H9 (cell line): Measurements from ENCODE around the gene HS3ST6. TPM values are rescaled to one million over a fixed set of nuclear protein-coding genes. Genes with fewer than 3 reads are reported as not detected.
A peak's percentile ranks its signal among the peaks of the same experiment; 100 is the strongest.

Experiments
- DNase-seq: peaks from one replicate; pipeline ENCODE4 v3.0.0-alpha.2; 2017
- H2AFZ ChIP-seq: one replicate; pipeline ENCODE4 v1.6.1; 2013; ENCODE audit warnings: mild to moderate bottlenecking, low read length, control low read depth, moderate library complexity
- H2AK5ac ChIP-seq: 2 replicates; pipeline ENCODE4 v1.6.1; 2013; ENCODE audit warnings: low read length, control low read depth, mixed read lengths; ENCODE audit not compliant: insufficient read length
- H2BK120ac ChIP-seq: one replicate; pipeline ENCODE4 v1.6.1; 2013; ENCODE audit warnings: low read depth, mild to moderate bottlenecking, low read length, control low read depth, inconsistent platforms; ENCODE audit not compliant: poor library complexity, severe bottlenecking
- H2BK12ac ChIP-seq: 2 replicates; pipeline ENCODE4 v1.6.1; 2013; ENCODE audit warnings: low read length, control low read depth, mixed read lengths, low read depth; ENCODE audit not compliant: insufficient read length
- H2BK15ac ChIP-seq: 2 replicates; pipeline ENCODE4 v1.6.1; 2013; ENCODE audit warnings: low read depth, low read length, control low read depth
- H2BK20ac ChIP-seq: one replicate; pipeline ENCODE4 v1.6.1; 2013; ENCODE audit warnings: low read depth, mild to moderate bottlenecking, low read length, control low read depth, inconsistent platforms; ENCODE audit not compliant: poor library complexity, severe bottlenecking
- H2BK5ac ChIP-seq: 2 replicates; pipeline ENCODE4 v1.6.1; 2013; ENCODE audit warnings: low read length, control low read depth, mixed read lengths; ENCODE audit not compliant: insufficient read length
- H3K14ac ChIP-seq: 2 replicates; pipeline ENCODE4 v1.6.1; 2013; ENCODE audit warnings: low read length, control low read depth; ENCODE audit not compliant: insufficient read depth
- H3K18ac ChIP-seq: 2 replicates; pipeline ENCODE4 v1.6.1; 2013; ENCODE audit warnings: low read depth, mild to moderate bottlenecking, mixed read lengths, low read length, control low read depth; ENCODE audit not compliant: insufficient read length
- H3K23ac ChIP-seq: 2 replicates; pipeline ENCODE4 v1.6.1; 2013; ENCODE audit warnings: low read length, control low read depth, mixed read lengths, low read depth; ENCODE audit not compliant: insufficient read length
- H3K23me2 ChIP-seq: 2 replicates; pipeline ENCODE4 v1.6.1; 2013; ENCODE audit warnings: low read depth, mild to moderate bottlenecking, mixed read lengths, low read length, control low read depth; ENCODE audit not compliant: insufficient read length, poor library complexity, severe bottlenecking
- H3K27ac ChIP-seq: 2 replicates; pipeline ENCODE4 v1.5.1; 2013; ENCODE audit warnings: low read length, control low read depth, mixed read lengths, low read depth; ENCODE audit not compliant: insufficient read length
- H3K27me3 ChIP-seq: 2 replicates; pipeline ENCODE4 v1.6.1; 2013; ENCODE audit warnings: low read length, control low read depth, inconsistent platforms; ENCODE audit not compliant: insufficient read depth
- H3K4ac ChIP-seq: 2 replicates; pipeline ENCODE4 v1.6.1; 2013; ENCODE audit warnings: low read depth, mild to moderate bottlenecking, control low read depth, inconsistent platforms, low read length, moderate library complexity
- H3K4me1 ChIP-seq: 2 replicates; pipeline ENCODE4 v1.6.1; 2013; ENCODE audit warnings: low read length, control low read depth, inconsistent platforms; ENCODE audit not compliant: insufficient read depth
- H3K4me2 ChIP-seq: 2 replicates; pipeline ENCODE4 v1.6.1; 2013; ENCODE audit warnings: low read length, control low read depth, mixed read lengths; ENCODE audit not compliant: insufficient read length, insufficient read depth
- H3K56ac ChIP-seq: 2 replicates; pipeline ENCODE4 v1.6.1; 2013; ENCODE audit warnings: low read depth, mild to moderate bottlenecking, mixed read lengths, low read length, control low read depth; ENCODE audit not compliant: insufficient read length
- H3K79me1 ChIP-seq: 2 replicates; pipeline ENCODE4 v1.6.1; 2013; ENCODE audit warnings: low read depth, mild to moderate bottlenecking, moderate library complexity, low read length, control low read depth, inconsistent platforms; ENCODE audit not compliant: insufficient read depth, poor library complexity, severe bottlenecking
- H3K79me2 ChIP-seq: 2 replicates; pipeline ENCODE4 v1.6.1; 2013; ENCODE audit warnings: low read length, control low read depth, inconsistent platforms; ENCODE audit not compliant: insufficient read depth
- H3K9ac ChIP-seq: 2 replicates; pipeline ENCODE4 v1.6.1; 2013; ENCODE audit warnings: low read length, control low read depth, mixed read lengths; ENCODE audit not compliant: insufficient read length; ENCODE audit errors: extremely low read depth
- H3K9me3 ChIP-seq: one replicate; pipeline ENCODE4 v1.6.1; 2013; ENCODE audit warnings: low read depth, low read length, inconsistent platforms; ENCODE audit not compliant: control insufficient read depth
- H3T11ph ChIP-seq: one replicate; pipeline ENCODE4 v1.6.1; 2013; ENCODE audit warnings: mild to moderate bottlenecking, low read length, control low read depth, inconsistent platforms
- H4K20me1 ChIP-seq: one replicate; pipeline ENCODE4 v1.6.1; 2013; ENCODE audit not compliant: control insufficient read depth, insufficient read length, insufficient read depth
- H4K5ac ChIP-seq: 2 replicates; pipeline ENCODE4 v1.6.1; 2013; ENCODE audit warnings: low read depth, mild to moderate bottlenecking, mixed read lengths, low read length, control low read depth; ENCODE audit not compliant: insufficient read length
- H4K8ac ChIP-seq: replicated peaks from 2 replicates; pipeline ENCODE4 v1.6.1; 2013; ENCODE audit warnings: low read length, control low read depth, mixed read lengths, low read depth; ENCODE audit not compliant: insufficient read length
- H4K91ac ChIP-seq: 2 replicates; pipeline ENCODE4 v1.6.1; 2013; ENCODE audit warnings: low read depth, mild to moderate bottlenecking, moderate library complexity, mixed read lengths, low read length, control low read depth; ENCODE audit not compliant: insufficient read length
- H3K27ac Mint-ChIP-seq, 3 experiments: 2 replicates in 2 of 3; 3 replicates in 1 of 3; pipeline ENCODE4 v1.8.0; 2020 to 2021; ENCODE audit warnings: mixed read lengths in 3 of 3, mild to moderate bottlenecking in 1 of 3, moderate library complexity in 1 of 3
- H3K27me3 Mint-ChIP-seq: 2 replicates; pipeline ENCODE4 v1.8.0; 2021; ENCODE audit warnings: low read depth, mild to moderate bottlenecking, moderate library complexity, mixed read lengths
- H3K36me3 Mint-ChIP-seq, 3 experiments: 2 replicates in 2 of 3; 3 replicates in 1 of 3; pipeline ENCODE4 v1.8.0; 2020 to 2021; ENCODE audit warnings: low read depth in 3 of 3, mixed read lengths in 3 of 3; ENCODE audit not compliant: insufficient read depth in 1 of 3
- H3K4me1 Mint-ChIP-seq, 2 experiments: 2 replicates each; pipeline ENCODE4 v1.8.0; 2020; ENCODE audit warnings: mixed read lengths in 2 of 2
- H3K4me3 Mint-ChIP-seq, 2 experiments: 2 replicates in 1 of 2; 3 replicates in 1 of 2; pipeline ENCODE4 v1.8.0; 2020 to 2021; ENCODE audit warnings: mild to moderate bottlenecking in 2 of 2, mixed read lengths in 2 of 2, moderate library complexity in 1 of 2
- H3K9me3 Mint-ChIP-seq, 2 experiments: 2 replicates in 1 of 2; 3 replicates in 1 of 2; pipeline ENCODE4 v1.8.0; 2020; ENCODE audit warnings: mild to moderate bottlenecking in 2 of 2, mixed read lengths in 2 of 2, moderate library complexity in 1 of 2
- CTCF ChIP-seq: fragments of 200-600 bp; sonication (generic); conservative IDR thresholded peaks from 3 replicates; pipeline ENCODE4 v1.8.0; 2021; ENCODE audit warnings: antibody characterized with exemption, mild to moderate bottlenecking
- WGBS: extraction: QIAGEN DNeasy Blood & Tissue Kit; methylation state at CpG from one replicate; pipeline ENCODE4 v1.1.7; 2013; ENCODE audit warnings: missing lambda C conversion rate, low lambda C conversion rate, mixed read lengths; ENCODE audit not compliant: insufficient read length; ENCODE audit errors: extremely low coverage; 5-methylcytosine and 5-hydroxymethylcytosine counted together
- total RNA-seq: library from RNA; stranded (reverse); gene quantifications from 2 replicates; pipeline ENCODE4 v1.2.1, GENCODE V29; 2021

Gene HS3ST6
- total RNA-seq, 1 experiment from 2014 or later: not detected

- H3K4me1 Mint-ChIP-seq: peaks cover 0 to 28% of the 10 kb centered on the region in 2 experiments; a peak in 2 of 4 replicates
- Histone ChIP-seq H3K9ac (no peak overlapping the region), H3T11ph (no peak overlapping the region), H4K8ac (no peak overlapping the region), H2BK120ac (no peak overlapping the region), H4K20me1 (no peaks in the 10 kb centered on the region), H3K79me1 (no peaks in the 10 kb centered on the region), H2BK20ac (no peak overlapping the region), H3K14ac (no peak overlapping the region; the same call in 1 of the 2 replicates), H3K23me2 (no peaks in the 10 kb centered on the region), H3K4me1 (no peaks in the 10 kb centered on the region; the same call in 1 of the 2 replicates), H3K27me3 (no peaks in the 10 kb centered on the region), H3K23ac (no peak overlapping the region), H2AFZ (no peak overlapping the region), H3K56ac (no peak overlapping the region), H3K18ac (no peak overlapping the region), H3K4me2 (no peak overlapping the region), H4K5ac (no peak overlapping the region), H3K9me3 (no peaks in the 10 kb centered on the region), H2AK5ac (no peak overlapping the region), H4K91ac (no peak overlapping the region), H2BK12ac (no peak overlapping the region), H3K79me2 (no peaks in the 10 kb centered on the region), H2BK15ac (no peak overlapping the region), H3K27ac (no peak overlapping the region), H2BK5ac (no peak overlapping the region), H3K4ac (no peak overlapping the region)
- H3K36me3 Mint-ChIP-seq: no peaks in the 10 kb centered on the region; a peak in 1 of 7 replicates
- DNase-seq: peak; percentile 36
- no CpG with 5 or more reads among the region's 18 CpGs for WGBS
- no peaks in the 10 kb centered on the region for H3K9me3 Mint-ChIP-seq
- no peak overlapping the region for H3K27ac Mint-ChIP-seq
- no peak overlapping the region for H3K4me3 Mint-ChIP-seq
- H3K27me3 Mint-ChIP-seq: peaks cover 26% of the 10 kb centered on the region
- no peak for TF ChIP-seq CTCF
These were observed 8.5 kb downstream of the HS3ST6 start for GRCh38 chr16:1909561-1910231.
